ENCODE results near the gene MARCHF2.
"Not testable (repeated sequence)": the region's sequence is repeated elsewhere in the genome, so short reads cannot be mapped to it uniquely, and the experiment has no call there.

The MARCHF2 gene

GRCh38 chr19:8379156-8379891 lies 33.8 kb upstream of the MARCHF2 start:
- not testable (repeated sequence) for H3K36me3 ChIP-seq (ENCODE audit: insufficient read depth, low read length); H3K4me1 ChIP-seq (ENCODE audit: insufficient read depth, low read length); H3K9me3 ChIP-seq (ENCODE audit: control insufficient read depth, insufficient read depth, low read length)
- peak overlapping the region; percentile 54; the same call in 1 of the 2 replicates for H3K9ac ChIP-seq (ENCODE audit: low read depth, low read length)

GRCh38 chr19:8384569-8384968 lies 28.5 kb upstream of the MARCHF2 start:
- H3K9ac ChIP-seq (ENCODE audit: low read depth, low read length); H3K4me1 ChIP-seq (ENCODE audit: insufficient read depth, low read length); H3K36me3 ChIP-seq (ENCODE audit: insufficient read depth, low read length); H3K9me3 ChIP-seq (ENCODE audit: control insufficient read depth, insufficient read depth, low read length): not testable (repeated sequence)

- H3K4me1 ChIP-seq (ENCODE audit: insufficient read depth, low read length); H3K9ac ChIP-seq (ENCODE audit: low read depth, low read length); H3K9me3 ChIP-seq (ENCODE audit: control insufficient read depth, insufficient read depth, low read length); H3K36me3 ChIP-seq (ENCODE audit: insufficient read depth, low read length): not testable (repeated sequence)
Measured at GRCh38 chr19:8385103-8385502, 28.0 kb upstream of the MARCHF2 start.

- not testable (repeated sequence) for H3K9ac ChIP-seq (ENCODE audit: low read depth, low read length); H3K4me1 ChIP-seq (ENCODE audit: insufficient read depth, low read length)
Measured at GRCh38 chr19:8385566-8385965, 27.5 kb upstream of the MARCHF2 start.

GRCh38 chr19:8386419-8386818 lies 26.7 kb upstream of the MARCHF2 start:
- H3K9me3 ChIP-seq (ENCODE audit: control insufficient read depth, insufficient read depth, low read length); H3K9ac ChIP-seq (ENCODE audit: low read depth, low read length); H3K36me3 ChIP-seq (ENCODE audit: insufficient read depth, low read length); H3K4me1 ChIP-seq (ENCODE audit: insufficient read depth, low read length): not testable (repeated sequence)

More at GRCh38 chr19:8385566-8385965, 27.5 kb upstream of the MARCHF2 start:
- not testable (repeated sequence) for H3K36me3 ChIP-seq (ENCODE audit: insufficient read depth, low read length); H3K9me3 ChIP-seq (ENCODE audit: control insufficient read depth, insufficient read depth, low read length)

GRCh38 chr19:8386990-8387389 lies 26.1 kb upstream of the MARCHF2 start:
- Histone ChIP-seq H3K4me1 (ENCODE audit: insufficient read depth, low read length) (no peaks in the 10 kb centered on the region; the same call in 1 of the 2 replicates), H3K36me3 (ENCODE audit: insufficient read depth, low read length) (no peaks in the 10 kb centered on the region; the same call in 1 of the 2 replicates), H3K9ac (ENCODE audit: low read depth, low read length) (no peak overlapping the region), H3K9me3 (ENCODE audit: control insufficient read depth, insufficient read depth, low read length) (no peaks in the 10 kb centered on the region; the same call in 1 of the 2 replicates)

GRCh38 chr19:8387688-8388611 lies 25.2 kb upstream of the MARCHF2 start:
- Histone ChIP-seq H3K9ac (ENCODE audit: low read depth, low read length) (no peak overlapping the region), H3K9me3 (ENCODE audit: control insufficient read depth, insufficient read depth, low read length) (no peaks in the 10 kb centered on the region; the same call in 1 of the 2 replicates), H3K4me1 (ENCODE audit: insufficient read depth, low read length) (no peaks in the 10 kb centered on the region; the same call in 1 of the 2 replicates), H3K36me3 (ENCODE audit: insufficient read depth, low read length) (no peaks in the 10 kb centered on the region; the same call in 1 of the 2 replicates)

- no peak overlapping the region for H3K9ac ChIP-seq (ENCODE audit: low read depth, low read length)
Measured at GRCh38 chr19:8388612-8388958, 24.5 kb upstream of the MARCHF2 start.

GRCh38 chr19:8389891-8390616 lies 23.1 kb upstream of the MARCHF2 start, which contains the start of gene RAB11B:
Gene RAB11B (plus strand): TSS chr19:8390360. CDS start chr19:8390417, 57 bp downstream.
- H3K4me1 ChIP-seq (ENCODE audit: insufficient read depth, low read length), result no peaks in the 10 kb centered on the region; the same call in 1 of the 2 replicates
- H3K9me3 ChIP-seq (ENCODE audit: control insufficient read depth, insufficient read depth, low read length), result no peaks in the 10 kb centered on the region; the same call in 1 of the 2 replicates
- H3K9ac ChIP-seq (ENCODE audit: low read depth, low read length), result peak within 1 kb of the TSS; percentile 99
- no peaks in the 10 kb centered on the region; the same call in 1 of the 2 replicates for H3K36me3 ChIP-seq (ENCODE audit: insufficient read depth, low read length)

More at GRCh38 chr19:8388612-8388958, 24.5 kb upstream of the MARCHF2 start:
- Histone ChIP-seq H3K4me1 (ENCODE audit: insufficient read depth, low read length) (no peaks in the 10 kb centered on the region; the same call in 1 of the 2 replicates), H3K36me3 (ENCODE audit: insufficient read depth, low read length) (no peaks in the 10 kb centered on the region; the same call in 1 of the 2 replicates), H3K9me3 (ENCODE audit: control insufficient read depth, insufficient read depth, low read length) (no peaks in the 10 kb centered on the region; the same call in 1 of the 2 replicates)

- Histone ChIP-seq H3K9me3 (ENCODE audit: control insufficient read depth, insufficient read depth, low read length) (no peaks in the 10 kb centered on the region; the same call in 1 of the 2 replicates), H3K9ac (ENCODE audit: low read depth, low read length) (peak overlapping the region; percentile 99), H3K4me1 (ENCODE audit: insufficient read depth, low read length) (no peaks in the 10 kb centered on the region; the same call in 1 of the 2 replicates), H3K36me3 (ENCODE audit: insufficient read depth, low read length) (no peaks in the 10 kb centered on the region; the same call in 1 of the 2 replicates)
Measured at GRCh38 chr19:8390617-8390981, 22.5 kb upstream of the MARCHF2 start.

- no peaks in the 10 kb centered on the region; the same call in 1 of the 2 replicates for H3K4me1 ChIP-seq (ENCODE audit: insufficient read depth, low read length)
- H3K9me3 ChIP-seq (ENCODE audit: control insufficient read depth, insufficient read depth, low read length), result no peaks in the 10 kb centered on the region
- no peaks in the 10 kb centered on the region; the same call in 1 of the 2 replicates for H3K36me3 ChIP-seq (ENCODE audit: insufficient read depth, low read length)
- H3K9ac ChIP-seq (ENCODE audit: low read depth, low read length), result no peak overlapping the region; the same call in 1 of the 2 replicates
Measured at GRCh38 chr19:8391198-8392016, 21.7 kb upstream of the MARCHF2 start.

- Histone ChIP-seq H3K9me3 (ENCODE audit: control insufficient read depth, insufficient read depth, low read length) (no peaks in the 10 kb centered on the region), H3K9ac (ENCODE audit: low read depth, low read length) (no peak overlapping the region), H3K36me3 (ENCODE audit: insufficient read depth, low read length) (no peaks in the 10 kb centered on the region; the same call in 1 of the 2 replicates), H3K4me1 (ENCODE audit: insufficient read depth, low read length) (peaks cover 4% of the 10 kb centered on the region; the same call in 1 of the 2 replicates)
Measured at GRCh38 chr19:8392017-8392591, 21.0 kb upstream of the MARCHF2 start.

All from ES-I3 (cell line).